Esophagus (tissue), 2 donors: Measurements from ENCODE around the gene MAP3K1. TPM values are rescaled to one million over a fixed set of nuclear protein-coding genes. Genes with fewer than 3 reads are reported as not detected.
"Not testable (repeated sequence)": the region's sequence is repeated elsewhere in the genome, so short reads cannot be mapped to it uniquely, and the experiment has no call there.

Experiments
- H3K27ac ChIP-seq, 2 donors: one replicate each; pipeline ENCODE4 v1.5.1; 2013; ENCODE audit warnings: low read depth in 2 of 2, mild to moderate bottlenecking in 2 of 2, inconsistent platforms in 1 of 2, low read length in 1 of 2, moderate library complexity in 1 of 2
- H3K27me3 ChIP-seq, 2 donors: one replicate each; pipeline ENCODE4 v1.6.1; 2013; ENCODE audit warnings: low read length in 2 of 2, control low read depth in 1 of 2, mild to moderate bottlenecking in 1 of 2; ENCODE audit not compliant: insufficient read depth in 2 of 2, control insufficient read depth in 1 of 2
- H3K36me3 ChIP-seq, 2 donors: one replicate each; pipeline ENCODE4 v1.6.1; 2013; ENCODE audit warnings: low read length in 1 of 2; ENCODE audit not compliant: control insufficient read depth in 2 of 2, insufficient read depth in 2 of 2
- H3K4me1 ChIP-seq, 2 donors: one replicate each; pipeline ENCODE4 v1.6.1; 2013; ENCODE audit warnings: low read length in 1 of 2; ENCODE audit not compliant: control insufficient read depth in 2 of 2, insufficient read depth in 2 of 2
- H3K4me3 ChIP-seq, 2 donors: one replicate each; pipeline ENCODE4 v1.5.1; 2013; ENCODE audit warnings: low read length in 2 of 2, mild to moderate bottlenecking in 2 of 2, low read depth in 1 of 2, moderate library complexity in 1 of 2
- H3K9me3 ChIP-seq, 2 donors: one replicate each; pipeline ENCODE4 v1.6.1; 2013; ENCODE audit warnings: mild to moderate bottlenecking in 2 of 2, low read depth in 1 of 2, low read length in 1 of 2, moderate library complexity in 1 of 2; ENCODE audit not compliant: control insufficient read depth in 2 of 2, insufficient read depth in 1 of 2
- WGBS, 2 donors: extraction: QIAGEN DNeasy Blood & Tissue Kit; methylation state at CpG; one replicate each; pipeline ENCODE4 v1.1.7; 2013; 5-methylcytosine and 5-hydroxymethylcytosine counted together
- polyA plus RNA-seq, 2 donors: library from polyadenylated mRNA; stranded (reverse); fragments of 200-250 nt; gene quantifications; one replicate each; pipeline ENCODE4 v1.2.3, GENCODE V29; 2013
- donor health status: healthy with polysubstance abuse.
- donor health status: Bipolar disorder and iron deficiency.

The MAP3K1 gene
- polyA plus RNA-seq, 2 donors: 7.0 to 10.0 TPM

DNA sequence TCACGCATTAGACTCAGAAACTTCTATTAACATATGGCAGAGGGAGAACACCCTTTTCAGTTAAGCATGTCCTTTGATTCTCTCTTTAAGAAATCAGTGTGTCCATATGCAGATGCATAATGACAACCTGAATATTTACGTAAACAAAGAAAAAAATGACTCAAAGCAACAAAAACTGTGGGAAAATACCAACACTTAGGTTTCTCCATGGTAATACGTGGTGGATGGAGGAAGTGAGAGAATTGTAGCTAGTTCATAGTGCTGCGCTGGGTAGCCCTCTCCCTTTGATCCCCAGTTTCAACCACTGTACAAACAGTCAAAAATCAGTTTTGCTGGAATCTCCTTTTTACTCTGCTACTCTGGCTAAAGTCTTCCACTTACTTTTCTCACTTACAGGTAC, 2.0 kb upstream of the MAP3K1 start:
- no peak overlapping the region for H3K27ac ChIP-seq
- no peaks in the 10 kb centered on the region for H3K27me3 ChIP-seq
- no peak overlapping the region for H3K4me3 ChIP-seq
- no peaks in the 10 kb centered on the region for H3K36me3 ChIP-seq
- H3K9me3 ChIP-seq: no peaks in the 10 kb centered on the region
- 89 to 92% methylated on average over 4 of the region's 4 CpGs for WGBS, 2 donors
- H3K4me1 ChIP-seq: no peaks in the 10 kb centered on the region

DNA sequence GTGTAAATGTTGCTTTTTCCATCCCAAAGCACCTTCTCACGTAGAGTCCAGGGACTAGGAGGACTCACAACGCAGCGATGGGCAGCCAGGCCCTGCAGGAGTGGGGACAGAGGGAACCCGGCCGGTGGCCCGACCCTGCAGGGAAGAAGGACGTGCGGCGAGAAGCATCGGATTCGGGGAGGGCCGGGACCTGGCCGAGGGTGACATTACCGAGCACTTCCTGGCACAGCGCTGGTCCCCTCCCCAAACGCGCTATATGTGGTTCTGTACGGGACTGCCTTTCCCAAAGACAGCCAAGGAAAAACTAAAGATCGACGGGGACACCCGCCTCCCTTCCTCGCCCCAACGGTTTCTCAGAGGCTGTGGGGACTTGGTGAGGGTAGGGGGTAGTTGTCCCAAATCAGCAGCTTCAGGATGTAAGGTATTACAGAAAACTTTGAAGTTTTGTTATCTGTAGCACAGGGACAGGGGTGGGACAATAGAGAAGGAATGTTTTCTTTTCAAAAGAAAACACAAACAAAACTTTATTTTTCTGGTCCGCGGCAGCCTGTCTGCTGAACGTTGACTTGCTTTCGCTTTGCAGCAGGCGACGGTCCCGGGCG, 887 bp upstream of the MAP3K1 start:
- Histone ChIP-seq H3K9me3 (no peaks in the 10 kb centered on the region), H3K27ac (peak overlapping the region; percentile 87 to 100), H3K4me3 (peak overlapping the region; percentile 81 to 84), H3K4me1 (peaks cover 0 to 3% of the 10 kb centered on the region in 2 donors), H3K36me3 (no peaks in the 10 kb centered on the region), H3K27me3 (no peaks in the 10 kb centered on the region)
- 2% methylated on average over 31 of the region's 31 CpGs for WGBS, 2 donors

DNA sequence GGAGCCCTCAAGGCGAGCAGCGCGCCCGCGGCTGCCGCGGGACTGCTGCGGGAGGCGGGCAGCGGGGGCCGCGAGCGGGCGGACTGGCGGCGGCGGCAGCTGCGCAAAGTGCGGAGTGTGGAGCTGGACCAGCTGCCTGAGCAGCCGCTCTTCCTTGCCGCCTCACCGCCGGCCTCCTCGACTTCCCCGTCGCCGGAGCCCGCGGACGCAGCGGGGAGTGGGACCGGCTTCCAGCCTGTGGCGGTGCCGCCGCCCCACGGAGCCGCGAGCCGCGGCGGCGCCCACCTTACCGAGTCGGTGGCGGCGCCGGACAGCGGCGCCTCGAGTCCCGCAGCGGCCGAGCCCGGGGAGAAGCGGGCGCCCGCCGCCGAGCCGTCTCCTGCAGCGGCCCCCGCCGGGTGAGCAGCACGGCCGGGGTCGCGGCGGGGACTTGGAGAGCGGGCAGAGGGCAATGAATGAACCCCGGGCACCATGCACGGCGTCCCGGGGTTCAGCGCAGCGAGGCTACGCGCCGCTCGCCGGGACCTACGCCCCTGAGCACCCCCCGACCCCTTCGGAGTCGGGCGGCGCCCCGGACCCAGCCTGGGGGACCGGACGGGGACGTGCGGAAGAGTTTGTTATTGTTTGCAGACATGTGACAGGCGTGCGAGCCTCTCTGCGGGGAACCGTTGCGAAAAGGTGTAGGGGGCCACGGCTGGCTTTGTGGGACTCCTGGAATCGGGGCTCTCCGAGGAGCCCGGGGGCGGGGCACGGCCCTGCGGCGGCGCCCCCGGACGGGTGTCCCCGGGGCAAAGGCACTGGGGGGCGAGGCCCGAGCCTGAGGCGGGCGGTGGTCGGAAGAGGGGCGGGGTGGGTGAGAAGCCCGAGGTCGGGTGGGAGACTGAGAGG, 553 bp downstream of the MAP3K1 start:
- WGBS, 2 donors: 0% methylated on average over 106 to 116 of the region's 116 CpGs
- Histone ChIP-seq H3K36me3 (no peaks in the 10 kb centered on the region), H3K4me3 (peak overlapping the region; percentile 81 to 84), H3K27me3 (no peaks in the 10 kb centered on the region), H3K4me1 (peaks cover 0 to 3% of the 10 kb centered on the region in 2 donors), H3K9me3 (no peaks in the 10 kb centered on the region), H3K27ac (peak overlapping the region; percentile 96 to 100)

DNA sequence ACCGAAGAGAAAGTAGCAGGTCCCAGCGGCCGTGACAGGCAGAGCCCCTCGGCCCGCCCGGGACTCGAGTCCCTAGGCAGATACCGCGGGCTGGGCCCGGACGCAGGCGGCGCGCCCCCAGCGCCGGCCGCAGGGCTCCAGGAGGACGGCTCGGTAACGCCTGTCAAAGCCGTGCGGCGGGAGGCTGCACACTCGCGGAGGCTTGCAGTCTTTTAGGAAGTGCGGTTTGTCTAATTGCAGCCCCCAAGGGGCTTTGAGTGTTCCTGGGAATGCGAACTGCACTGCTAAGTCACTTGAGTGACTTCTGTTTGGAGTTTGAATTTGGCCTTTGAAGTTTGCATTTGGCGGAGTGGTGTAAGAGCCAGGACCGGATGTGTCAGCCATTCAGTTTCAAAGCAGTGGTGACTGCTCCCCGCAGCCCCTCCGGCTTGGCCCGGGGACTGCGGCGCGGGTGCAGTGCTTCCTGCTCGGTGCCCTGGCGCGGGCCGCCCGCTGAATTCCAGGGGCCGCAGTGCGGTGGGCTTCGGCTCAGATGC, 1.3 kb downstream of the MAP3K1 start:
- Histone ChIP-seq H3K36me3 (no peaks in the 10 kb centered on the region), H3K27ac (peak overlapping the region; percentile 96 to 100), H3K9me3 (no peaks in the 10 kb centered on the region), H3K27me3 (no peaks in the 10 kb centered on the region), H3K4me3 (peak overlapping the region; percentile 81 to 84), H3K4me1 (peaks cover 0 to 3% of the 10 kb centered on the region in 2 donors)
- 0% methylated on average over 41 to 43 of the region's 43 CpGs for WGBS, 2 donors

DNA sequence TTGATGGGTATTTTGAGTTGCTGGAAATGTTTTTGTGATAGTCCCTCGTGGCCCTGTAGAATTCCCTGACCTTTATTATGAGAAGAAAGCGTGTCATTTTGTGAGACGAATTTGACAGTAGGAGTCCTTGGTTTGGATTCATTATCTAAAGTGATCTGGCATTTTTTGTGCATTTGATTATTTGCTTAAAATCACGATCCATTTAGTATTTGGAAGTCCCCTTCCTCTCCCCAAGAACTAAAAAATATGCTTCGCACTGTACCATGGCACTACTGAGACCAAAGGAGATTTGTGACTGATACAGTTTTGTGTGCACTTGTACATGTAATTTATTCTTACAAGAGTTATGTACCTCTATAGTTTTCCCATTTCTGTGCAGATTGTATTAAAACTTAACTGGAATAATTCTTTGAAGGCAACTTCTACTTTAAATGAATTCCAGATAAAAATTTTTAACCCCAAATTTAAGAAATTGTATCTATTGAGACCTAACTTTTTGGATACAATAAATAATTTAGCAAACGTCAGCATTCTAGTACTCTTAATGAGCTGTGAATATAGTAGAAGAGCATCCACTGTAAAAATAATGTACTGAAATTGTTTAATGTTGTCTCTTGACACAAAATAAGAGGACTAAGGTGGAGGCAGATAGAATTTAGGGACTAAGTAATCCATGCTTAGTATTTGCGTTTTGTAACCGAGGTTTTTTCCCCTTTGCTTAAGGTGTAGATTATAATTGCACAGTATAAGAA, 2.1 kb downstream of the MAP3K1 start:
- peak overlapping the region in 1 of 2 donors; percentile 100 for H3K27ac ChIP-seq
- no peaks in the 10 kb centered on the region for H3K27me3 ChIP-seq
- no peaks in the 10 kb centered on the region for H3K9me3 ChIP-seq
- peak overlapping the region; percentile 81 to 84 for H3K4me3 ChIP-seq
- peaks cover 0 to 3% of the 10 kb centered on the region in 2 donors for H3K4me1 ChIP-seq
- H3K36me3 ChIP-seq: no peaks in the 10 kb centered on the region
- 13 to 22% methylated on average over 8 of the region's 8 CpGs for WGBS, 2 donors

DNA sequence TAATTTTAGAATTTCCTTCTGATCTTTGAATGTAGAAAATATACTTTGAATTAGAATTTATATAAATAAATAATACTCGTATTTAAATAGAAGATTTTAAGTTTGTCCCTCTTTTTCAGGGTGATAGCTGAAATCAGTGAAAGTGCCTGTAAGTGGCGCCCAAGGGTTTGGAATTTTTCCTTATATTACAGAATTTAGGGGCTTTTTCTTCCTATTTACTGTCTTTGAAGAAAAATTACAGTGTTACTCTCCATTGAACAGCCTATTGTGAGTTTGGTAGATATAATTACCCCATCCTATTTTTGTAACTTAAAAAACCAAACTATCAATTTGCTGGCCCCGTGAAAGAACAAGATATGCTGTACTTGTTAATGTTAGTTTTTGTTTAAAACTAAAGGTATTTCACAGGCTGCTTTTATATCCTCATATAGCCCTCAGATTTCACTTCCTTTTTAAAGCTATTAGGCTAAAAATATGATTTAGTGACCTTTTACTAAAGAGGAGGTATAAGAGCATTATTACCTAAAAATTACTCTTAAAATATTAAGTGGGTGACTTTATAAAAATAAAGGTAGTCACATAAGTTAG, 3.2 kb downstream of the MAP3K1 start:
- H3K27ac ChIP-seq: no peak overlapping the region

DNA sequence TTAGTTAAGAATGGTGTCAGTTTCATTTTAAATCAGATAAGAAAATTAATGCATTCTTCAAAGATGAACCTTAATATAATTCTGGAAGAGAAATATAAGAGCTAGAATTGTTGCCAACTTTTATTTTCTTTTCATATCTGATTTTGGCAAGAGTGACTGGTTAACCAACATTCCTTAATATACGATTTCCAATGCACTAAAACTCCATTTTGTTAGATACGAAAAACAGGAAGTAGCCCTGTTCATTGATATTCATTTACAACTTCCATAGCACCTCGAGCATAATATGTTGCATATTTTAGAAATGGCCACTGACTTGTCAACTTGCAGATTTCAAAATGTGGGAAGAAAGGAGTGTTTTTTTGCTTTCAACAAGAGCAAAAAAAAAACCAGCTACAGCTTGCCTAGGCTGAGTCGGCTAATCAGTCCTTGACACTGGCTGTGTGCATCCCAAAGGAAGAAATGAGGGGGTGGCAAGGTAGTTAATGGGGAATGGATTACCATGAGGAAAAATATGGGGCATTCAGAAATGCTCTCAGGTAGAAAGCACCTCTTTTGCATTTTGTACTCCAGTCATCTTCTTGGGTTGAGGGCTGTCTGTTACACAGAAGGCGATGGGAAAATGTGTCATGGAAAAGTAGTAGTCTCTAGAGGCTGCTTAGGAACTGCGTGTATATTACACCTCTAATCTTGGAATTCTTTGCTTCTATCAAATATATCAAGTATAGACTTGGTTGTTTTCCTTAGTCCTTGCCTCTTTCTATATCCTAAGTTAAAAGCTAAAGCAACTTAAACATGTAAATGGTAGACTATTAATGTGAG, 3.9 kb downstream of the MAP3K1 start:
- H3K27ac ChIP-seq: peak overlapping the region; percentile 29 to 73
- H3K27me3 ChIP-seq: no peaks in the 10 kb centered on the region
- H3K36me3 ChIP-seq: no peaks in the 10 kb centered on the region
- H3K4me3 ChIP-seq: peak overlapping the region in 1 of 2 donors; percentile 16
- peaks cover 4 to 6% of the 10 kb centered on the region in 2 donors for H3K4me1 ChIP-seq
- WGBS, 2 donors: 26 to 32% methylated on average over 6 of the region's 6 CpGs
- H3K9me3 ChIP-seq: no peaks in the 10 kb centered on the region

More for the DNA sequence above, 3.2 kb downstream of the MAP3K1 start:
- H3K36me3 ChIP-seq: no peaks in the 10 kb centered on the region
- H3K27me3 ChIP-seq: no peaks in the 10 kb centered on the region
- H3K9me3 ChIP-seq: no peaks in the 10 kb centered on the region
- 28 to 31% methylated on average over 3 of the region's 3 CpGs for WGBS, 2 donors
- H3K4me1 ChIP-seq: peaks cover 4 to 6% of the 10 kb centered on the region in 2 donors
- H3K4me3 ChIP-seq: peak overlapping the region in 1 of 2 donors; percentile 20

DNA sequence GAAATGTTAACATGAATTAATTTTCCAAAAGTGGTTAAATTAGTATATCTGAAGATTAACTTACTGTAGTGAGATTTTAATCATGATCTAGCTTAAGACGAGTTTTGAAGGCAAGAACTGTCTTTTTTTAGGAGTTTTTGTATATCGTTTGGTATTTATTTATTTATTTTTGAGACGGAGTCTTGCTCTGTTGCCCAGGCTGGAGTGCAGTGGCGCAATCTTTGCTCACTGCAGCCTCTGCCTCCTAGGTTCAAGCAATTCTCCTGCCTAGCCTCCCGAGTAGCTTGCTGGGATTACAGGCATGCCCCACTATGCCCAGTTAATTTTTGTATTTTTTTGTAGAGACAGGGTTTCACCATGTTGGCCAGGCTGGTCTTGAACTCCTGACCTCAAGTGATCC, 6.5 kb downstream of the MAP3K1 start:
- not testable (repeated sequence) for H3K27ac ChIP-seq, H3K9me3 ChIP-seq, H3K36me3 ChIP-seq, H3K4me3 ChIP-seq, H3K27me3 ChIP-seq
- WGBS, 2 donors: 88 to 89% methylated on average over 5 of the region's 5 CpGs
- H3K4me1 ChIP-seq: peaks cover 6 to 12% of the 10 kb centered on the region in 2 donors
